Breast epithelium (tissue), 3 donors: ENCODE results near the gene FAM131A.

Source experiments
- POLR2A ChIP-seq: fragments of 450-650 bp; IDR thresholded peaks from one replicate; pipeline ENCODE4 v1.6.1; 2016; ENCODE audit warnings: antibody characterized with exemption, mild to moderate bottlenecking, moderate library complexity
- POLR2AphosphoS5 ChIP-seq, 3 donors: sonication (generic); formaldehyde crosslinking; IDR thresholded peaks; one replicate each; pipeline ENCODE4 v1.6.1; 2017; ENCODE audit warnings: antibody characterized with exemption in 3 of 3
- TF ChIP-seq, protein P1 (sequence below), 3 donors: fragments of 450-650 bp; IDR thresholded peaks; one replicate each; pipeline ENCODE4 v1.5.1; 2016 to 2017; ENCODE audit warnings: antibody characterized with exemption in 3 of 3, mild to moderate bottlenecking in 3 of 3, moderate library complexity in 3 of 3

DNA sequence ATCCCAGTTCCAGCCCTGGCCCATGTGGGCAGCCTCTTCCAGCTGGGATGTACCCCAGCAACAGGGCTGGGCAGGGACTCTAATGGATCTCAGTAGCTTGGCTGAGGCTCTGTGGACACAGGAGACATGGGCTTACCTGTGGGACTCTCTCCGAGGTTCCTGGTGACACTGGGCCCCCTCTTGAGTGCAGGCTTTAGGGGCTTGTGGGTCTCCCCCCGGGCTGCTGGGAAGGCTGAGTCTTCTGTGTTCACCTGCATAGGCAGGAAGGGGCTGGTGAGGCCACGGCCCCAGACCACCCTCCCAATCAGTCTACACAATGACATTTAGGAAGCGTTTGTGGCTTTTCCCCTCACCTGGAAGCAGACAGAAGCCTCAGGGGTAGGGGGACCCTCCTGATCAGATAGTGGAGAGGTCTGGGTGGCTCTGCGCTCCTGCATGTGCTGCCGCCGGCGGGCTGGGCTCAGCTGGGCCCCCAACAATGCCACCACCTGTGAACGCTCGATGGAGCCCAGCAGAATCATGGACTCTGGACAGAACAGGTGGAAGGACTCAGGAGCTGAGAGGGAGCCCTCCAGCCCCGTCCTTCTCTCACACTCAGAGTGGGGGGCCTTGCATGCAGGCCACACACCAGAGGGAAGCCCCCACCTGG is 15.6 kb downstream of the FAM131A start:
- TF ChIP-seq, protein P1, sequence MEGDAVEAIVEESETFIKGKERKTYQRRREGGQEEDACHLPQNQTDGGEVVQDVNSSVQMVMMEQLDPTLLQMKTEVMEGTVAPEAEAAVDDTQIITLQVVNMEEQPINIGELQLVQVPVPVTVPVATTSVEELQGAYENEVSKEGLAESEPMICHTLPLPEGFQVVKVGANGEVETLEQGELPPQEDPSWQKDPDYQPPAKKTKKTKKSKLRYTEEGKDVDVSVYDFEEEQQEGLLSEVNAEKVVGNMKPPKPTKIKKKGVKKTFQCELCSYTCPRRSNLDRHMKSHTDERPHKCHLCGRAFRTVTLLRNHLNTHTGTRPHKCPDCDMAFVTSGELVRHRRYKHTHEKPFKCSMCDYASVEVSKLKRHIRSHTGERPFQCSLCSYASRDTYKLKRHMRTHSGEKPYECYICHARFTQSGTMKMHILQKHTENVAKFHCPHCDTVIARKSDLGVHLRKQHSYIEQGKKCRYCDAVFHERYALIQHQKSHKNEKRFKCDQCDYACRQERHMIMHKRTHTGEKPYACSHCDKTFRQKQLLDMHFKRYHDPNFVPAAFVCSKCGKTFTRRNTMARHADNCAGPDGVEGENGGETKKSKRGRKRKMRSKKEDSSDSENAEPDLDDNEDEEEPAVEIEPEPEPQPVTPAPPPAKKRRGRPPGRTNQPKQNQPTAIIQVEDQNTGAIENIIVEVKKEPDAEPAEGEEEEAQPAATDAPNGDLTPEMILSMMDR (IDR thresholded peaks at IDR 0.05) = no peak
- no peak for TF ChIP-seq POLR2A
- TF ChIP-seq POLR2AphosphoS5 (IDR thresholded peaks at IDR 0.05) = no peak
